HG02678 (cell line): ENCODE measurements around the gene STIM2.

ENCODE experiments used
- ATAC-seq: cut with Tn5 transposase; IDR thresholded peaks from one replicate; pipeline ENCODE4 v1.9.1; 2021; ENCODE audit warnings: mild to moderate bottlenecking, moderate library complexity; ENCODE audit not compliant: unreplicated experiment

The STIM2 gene

GRCh38 chr4:26896636-26897035, 36.0 kb downstream of the STIM2 start:
- ATAC-seq: no peak

GRCh38 chr4:26899991-26900390, 39.4 kb downstream of the STIM2 start:
- ATAC-seq: no peak

GRCh38 chr4:26900765-26901164, 40.1 kb downstream of the STIM2 start:
- no peak for ATAC-seq

- ATAC-seq: no peak
These were observed 44.5 kb downstream of the STIM2 start for GRCh38 chr4:26905172-26905571.

GRCh38 chr4:26907731-26908599, 47.3 kb downstream of the STIM2 start:
- no peak for ATAC-seq

- no peak for ATAC-seq
These were observed 48.7 kb downstream of the STIM2 start for GRCh38 chr4:26909369-26909768.

GRCh38 chr4:26911254-26911653, 50.6 kb downstream of the STIM2 start:
- ATAC-seq: no peak

GRCh38 chr4:26912069-26912468, 51.4 kb downstream of the STIM2 start:
- ATAC-seq: no peak

- peak; percentile 39 for ATAC-seq
These were observed 52.2 kb downstream of the STIM2 start for GRCh38 chr4:26912810-26913209.

GRCh38 chr4:26916195-26916594, 55.6 kb downstream of the STIM2 start:
- ATAC-seq: no peak

GRCh38 chr4:26930964-26931363, 70.3 kb downstream of the STIM2 start:
- ATAC-seq: no peak

- ATAC-seq: no peak
These were observed 70.8 kb downstream of the STIM2 start for GRCh38 chr4:26931451-26931850.

GRCh38 chr4:26931966-26932365, 71.3 kb downstream of the STIM2 start:
- ATAC-seq: no peak

- no peak for ATAC-seq
These were observed 74.8 kb downstream of the STIM2 start for GRCh38 chr4:26935397-26935796.

- no peak for ATAC-seq
These were observed 75.8 kb downstream of the STIM2 start for GRCh38 chr4:26936284-26937065.

- ATAC-seq: peak; percentile 74
These were observed 76.5 kb downstream of the STIM2 start for GRCh38 chr4:26937139-26937538.

GRCh38 chr4:26937567-26937966, 76.9 kb downstream of the STIM2 start:
- no peak for ATAC-seq

- no peak for ATAC-seq
These were observed 77.9 kb downstream of the STIM2 start for GRCh38 chr4:26938516-26938915.

- ATAC-seq: no peak
These were observed 81.3 kb downstream of the STIM2 start for GRCh38 chr4:26941951-26942350.

- ATAC-seq: no peak
These were observed 82.2 kb downstream of the STIM2 start for GRCh38 chr4:26942871-26943270.

GRCh38 chr4:26943391-26943790, 82.8 kb downstream of the STIM2 start:
- no peak for ATAC-seq

GRCh38 chr4:26945794-26946193, 85.2 kb downstream of the STIM2 start:
- ATAC-seq: no peak
